K562 (cell line): ENCODE measurements around the gene C16orf96. TPM values are rescaled to one million over a fixed set of nuclear protein-coding genes. Genes with fewer than 3 reads are reported as not detected.

Source experiments
- ATAC-seq: fragments of 200-7000 bp; cut with Tn5 transposase; 3 replicates; pipeline ENCODE4 v1.9.1; 2020; ENCODE audit warnings: moderate library complexity
- BruUV-seq: library from RNA; stranded (reverse); fragments of 400-500 nt; replicated peaks from 2 replicates; lab custom pipeline; 2021; lab: Mats Ljungman, UMichigan
- CTCF ChIA-PET: fragments of 300-600 bp; formaldehyde crosslinking; extraction: SDS; loops from one replicate; lab custom pipeline; 2021; ENCODE audit warnings: low intra/inter-chr PET ratio; lab: Yijun Ruan, JAX
- POLR2A ChIA-PET: fragments of 300-600, 350-650 bp; sonication (Branson Sonifier 250); formaldehyde crosslinking; extraction: SDS; loops from one replicate; lab custom pipeline; 2021; ENCODE audit warnings: antibody characterized with exemption, inconsistent platforms; lab: Yijun Ruan, JAX
- DNase-seq, 4 experiments: peaks; one replicate each; pipeline versions ENCODE4 v3.0.0 to v3.0.0-alpha.2; 2011 to 2018; ENCODE audit warnings: low spot score in 3 of 4, mixed read lengths in 3 of 4; ENCODE audit errors: extremely low read depth in 1 of 4
- FAIRE-seq: peaks from 2 replicates; lab custom pipeline; 2011; peaks lifted over from hg19 to GRCh38; lab: Jason Lieb, UNC
- H2AFZ ChIP-seq: 2 replicates; pipeline ENCODE4 v1.6.0; 2011; ENCODE audit warnings: low read depth, low read length, control low read depth, inconsistent platforms
- H3K27ac ChIP-seq: fragments of 200-600 bp; 3 replicates; pipeline ENCODE4 v1.8.0; 2011; ENCODE audit warnings: low read depth, mild to moderate bottlenecking, control low read depth, inconsistent platforms, low read length, moderate library complexity, mixed read lengths; ENCODE audit errors: extremely low read depth
- H3K27me3 ChIP-seq, 2 experiments: fragments of 300-600 bp in 1 of 2; 2 replicates in 1 of 2; 3 replicates in 1 of 2; pipeline versions ENCODE4 v1.6.0 to v1.8.0; 2011; ENCODE audit warnings: inconsistent platforms in 2 of 2, low read length in 2 of 2, mild to moderate bottlenecking in 1 of 2, mixed read lengths in 1 of 2, moderate library complexity in 1 of 2; ENCODE audit not compliant: control insufficient read depth in 2 of 2, insufficient read depth in 2 of 2
- H3K36me3 ChIP-seq: fragments of 300-600 bp; 3 replicates; pipeline ENCODE4 v1.8.0; 2011; ENCODE audit warnings: mild to moderate bottlenecking, low read length, inconsistent platforms; ENCODE audit not compliant: control insufficient read depth, insufficient read depth
- H3K4me1 ChIP-seq, 2 experiments: fragments of 200-600 bp in 1 of 2; replicated peaks in 1 of 2; 2 replicates in 1 of 2; 3 replicates in 1 of 2; pipeline versions ENCODE4 v1.5.1 to v1.8.0; 2011; ENCODE audit warnings: inconsistent platforms in 2 of 2, low read length in 2 of 2, mild to moderate bottlenecking in 1 of 2, mixed read lengths in 1 of 2, moderate library complexity in 1 of 2; ENCODE audit not compliant: control insufficient read depth in 2 of 2, insufficient read depth in 2 of 2
- H3K4me2 ChIP-seq: 2 replicates; pipeline ENCODE4 v1.6.1; 2011; ENCODE audit warnings: low read length, control low read depth, inconsistent platforms, mixed read lengths; ENCODE audit not compliant: insufficient read depth
- H3K4me3 ChIP-seq: fragments of 200-600 bp; sonication (generic), shearing (Covaris generic); 2 replicates; pipeline ENCODE4 v1.5.1; 2016; ENCODE audit warnings: control low read depth, inconsistent platforms
- H3K79me2 ChIP-seq: fragments of 200-600 bp; 3 replicates; pipeline ENCODE4 v1.8.0; 2011; ENCODE audit warnings: low read length, inconsistent platforms; ENCODE audit not compliant: control insufficient read depth, insufficient read depth
- H3K9ac ChIP-seq, 2 experiments: 2 replicates each; pipeline versions ENCODE4 v1.6.0 to v1.6.1; 2011; ENCODE audit warnings: low read depth in 2 of 2, low read length in 2 of 2, control low read depth in 1 of 2, inconsistent platforms in 1 of 2, mild to moderate bottlenecking in 1 of 2, mixed read lengths in 1 of 2; ENCODE audit not compliant: insufficient read depth in 1 of 2
- H3K9me1 ChIP-seq: one replicate; pipeline ENCODE4 v1.6.0; 2011; ENCODE audit warnings: inconsistent platforms, mild to moderate bottlenecking, low read length, moderate library complexity; ENCODE audit not compliant: control insufficient read depth, insufficient read depth
- H3K9me3 ChIP-seq: replicated peaks from 2 replicates; pipeline ENCODE4 v1.5.1; 2011; ENCODE audit warnings: low read depth, low read length, inconsistent platforms; ENCODE audit not compliant: control insufficient read depth, insufficient read depth
- H4K20me1 ChIP-seq: replicated peaks from 2 replicates; pipeline ENCODE4 v1.6.1; 2011; ENCODE audit warnings: low read length, inconsistent platforms, mixed read lengths; ENCODE audit not compliant: control insufficient read depth, insufficient read depth
- ADNP ChIP-seq: fragments of 200-800 bp; sonication (Bioruptor generic); IDR thresholded peaks from 2 replicates; pipeline ENCODE4 v1.6.1; 2016; ENCODE audit warnings: missing genetic modification characterization, missing compliant biosample characterization
- CREB3L1 ChIP-seq: fragments of 450-650 bp; IDR thresholded peaks from 2 replicates; pipeline ENCODE4 v1.6.1; 2014; ENCODE audit warnings: low read depth, mild to moderate bottlenecking, moderate library complexity, borderline replicate concordance
- CSDE1 ChIP-seq, 2 experiments: fragments of 450-650 bp; IDR thresholded peaks; 2 replicates each; pipeline ENCODE4 v1.6.1; 2016; ENCODE audit warnings: mild to moderate bottlenecking in 1 of 2
- THAP7 ChIP-seq: fragments of 250-450 bp; sonication (Bioruptor Pico); IDR thresholded peaks from 2 replicates; pipeline ENCODE4 v1.5.0; 2021
- ZNF507 ChIP-seq: conservative IDR thresholded peaks from 2 replicates; pipeline ENCODE4 v1.6.1; 2017; ENCODE audit warnings: missing genetic modification characterization, missing compliant biosample characterization
- ZNF766 ChIP-seq: fragments of 200-800 bp; sonication (Bioruptor generic); conservative IDR thresholded peaks from 2 replicates; pipeline ENCODE4 v1.6.1; 2016; ENCODE audit warnings: missing genetic modification characterization, missing compliant biosample characterization
- WGBS: fragments of 100-300 bp; shearing (Covaris generic); methylation state at CpG from one replicate; pipeline ENCODE4 v1.1.6; 2016; ENCODE audit warnings: low coverage, mixed read lengths; ENCODE audit not compliant: insufficient coverage; ENCODE audit errors: missing lambda C conversion rate; 5-methylcytosine and 5-hydroxymethylcytosine counted together
- in situ Hi-C: fragments of 300-500 bp; cut with MboI; formaldehyde crosslinking; loops from 4 replicates; pipeline ENCODE4 v1.15.0; 2018; ENCODE audit warnings: inconsistent platforms, mixed read lengths
- intact Hi-C: fragments of 100-400 bp; cut with micrococcal nuclease; formaldehyde crosslinking; loops from 2 replicates; pipeline ENCODE4 v1.14.2; 2022
- polyA plus RNA-seq, 8 experiments: library from polyadenylated mRNA; depleted of rRNA in 4 of 8; stranded (reverse) in 5 of 8; unstranded in 3 of 8; fragments of >200 nt; fragmentation: Nextera tagmentation in 2 of 8; fragmentation: Illumina TruSeq in 1 of 8; extraction: Ambion mirVana in 2 of 8; extraction: Trizol in 1 of 8; gene quantifications; 2 replicates each; pipeline versions ENCODE4 v1.2.1 to v1.2.3, GENCODE V29; 2011 to 2014; ENCODE audit warnings: inconsistent platforms in 1 of 8, missing spikeins in 1 of 8
- total RNA-seq, 7 experiments: library from RNA; depleted of rRNA in 6 of 7; stranded (reverse); fragments of >200 nt in 6 of 7; fragmentation: Illumina TruSeq in 2 of 7; extraction: Trizol in 2 of 7; gene quantifications; 2 replicates each; pipeline versions ENCODE4 v1.2.1 to v1.2.3, GENCODE V29; 2011 to 2021; ENCODE audit warnings: low replicate concordance in 1 of 7
- TF ChIP-seq, protein P1 (sequence below): fragments of 250-450 bp; sonication (Bioruptor Pico); IDR thresholded peaks from 2 replicates; pipeline ENCODE4 v1.4.0; 2020

Gene C16orf96
- total and polyA plus RNA-seq, 9 of the 15 experiments (the other 6 are each of a cell fraction or from before 2014, with no cell fraction given) = not detected

DNA sequence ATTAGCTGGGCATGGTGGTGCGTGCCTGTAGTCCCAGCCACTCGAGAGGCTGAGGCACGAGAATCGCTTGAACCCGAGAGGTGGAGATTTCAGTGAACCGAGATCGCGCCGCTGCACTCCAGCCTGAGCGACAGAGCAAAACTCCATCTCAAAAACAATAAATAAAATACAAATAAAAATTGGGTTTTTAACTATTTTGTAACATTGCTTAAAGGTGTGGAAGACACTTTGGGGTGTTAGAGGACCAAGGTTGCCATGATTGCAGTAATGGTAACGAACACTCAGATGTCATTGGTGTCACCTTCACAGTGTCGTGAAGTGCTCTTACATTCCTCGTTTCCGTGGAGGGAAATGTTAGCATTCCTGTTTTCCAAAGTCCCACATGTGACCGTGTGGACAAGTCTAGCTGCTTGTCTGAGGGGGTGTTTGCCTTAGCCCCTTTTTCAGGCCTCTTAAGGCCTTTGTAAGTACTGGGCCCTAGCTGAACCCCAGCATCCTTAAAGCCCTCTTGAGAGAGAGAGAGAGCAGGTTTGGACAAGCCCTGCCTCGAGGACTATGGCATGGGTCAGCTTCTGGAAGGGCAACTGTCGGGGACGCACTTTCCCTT is 8.6 kb downstream of the C16orf96 start:
- H3K9me3 ChIP-seq = no peaks in the 10 kb centered on the region; the same call in 1 of the 2 replicates
- 19% methylated on average over 18 of the region's 18 CpGs for WGBS
- no peaks in the 10 kb centered on the region for H3K4me1 ChIP-seq
- intact Hi-C loops (no loop called here), in situ Hi-C loops (no loop called here)
- H3K36me3 ChIP-seq = no peaks in the 10 kb centered on the region
- ATAC-seq (no peak), FAIRE-seq (no peak), DNase-seq (no peak)
- H3K9me1 ChIP-seq = no peaks in the 10 kb centered on the region
- H3K4me2 ChIP-seq = no peak overlapping the region
- H4K20me1 ChIP-seq = no peaks in the 10 kb centered on the region
- no peak overlapping the region for H2AFZ ChIP-seq
- no peak overlapping the region for H3K27ac ChIP-seq
- CTCF ChIA-PET = no interaction called here
- H3K9ac ChIP-seq = no peak overlapping the region
- H3K27me3 ChIP-seq = peaks cover 24 to 49% of the 10 kb centered on the region in 2 experiments
- POLR2A ChIA-PET = interaction anchor here (0.6 to 1.2 kb wide), 3 partner anchors 8 to 108 kb away, joined by 3 read pairs; no protein-coding TSS in a partner anchor
- no peak overlapping the region for H3K4me3 ChIP-seq
- H3K79me2 ChIP-seq = no peaks in the 10 kb centered on the region
- TF ChIP-seq THAP7 (CRISPR knock-in tag) (no peak), CREB3L1 (no peak), CSDE1 (IDR thresholded peaks at IDR 0.05) (no peak), ZNF507 (no peak), ZNF766 (CRISPR knock-in tag) (no peak), ADNP (tag) (no peak)
- TF ChIP-seq, protein P1, sequence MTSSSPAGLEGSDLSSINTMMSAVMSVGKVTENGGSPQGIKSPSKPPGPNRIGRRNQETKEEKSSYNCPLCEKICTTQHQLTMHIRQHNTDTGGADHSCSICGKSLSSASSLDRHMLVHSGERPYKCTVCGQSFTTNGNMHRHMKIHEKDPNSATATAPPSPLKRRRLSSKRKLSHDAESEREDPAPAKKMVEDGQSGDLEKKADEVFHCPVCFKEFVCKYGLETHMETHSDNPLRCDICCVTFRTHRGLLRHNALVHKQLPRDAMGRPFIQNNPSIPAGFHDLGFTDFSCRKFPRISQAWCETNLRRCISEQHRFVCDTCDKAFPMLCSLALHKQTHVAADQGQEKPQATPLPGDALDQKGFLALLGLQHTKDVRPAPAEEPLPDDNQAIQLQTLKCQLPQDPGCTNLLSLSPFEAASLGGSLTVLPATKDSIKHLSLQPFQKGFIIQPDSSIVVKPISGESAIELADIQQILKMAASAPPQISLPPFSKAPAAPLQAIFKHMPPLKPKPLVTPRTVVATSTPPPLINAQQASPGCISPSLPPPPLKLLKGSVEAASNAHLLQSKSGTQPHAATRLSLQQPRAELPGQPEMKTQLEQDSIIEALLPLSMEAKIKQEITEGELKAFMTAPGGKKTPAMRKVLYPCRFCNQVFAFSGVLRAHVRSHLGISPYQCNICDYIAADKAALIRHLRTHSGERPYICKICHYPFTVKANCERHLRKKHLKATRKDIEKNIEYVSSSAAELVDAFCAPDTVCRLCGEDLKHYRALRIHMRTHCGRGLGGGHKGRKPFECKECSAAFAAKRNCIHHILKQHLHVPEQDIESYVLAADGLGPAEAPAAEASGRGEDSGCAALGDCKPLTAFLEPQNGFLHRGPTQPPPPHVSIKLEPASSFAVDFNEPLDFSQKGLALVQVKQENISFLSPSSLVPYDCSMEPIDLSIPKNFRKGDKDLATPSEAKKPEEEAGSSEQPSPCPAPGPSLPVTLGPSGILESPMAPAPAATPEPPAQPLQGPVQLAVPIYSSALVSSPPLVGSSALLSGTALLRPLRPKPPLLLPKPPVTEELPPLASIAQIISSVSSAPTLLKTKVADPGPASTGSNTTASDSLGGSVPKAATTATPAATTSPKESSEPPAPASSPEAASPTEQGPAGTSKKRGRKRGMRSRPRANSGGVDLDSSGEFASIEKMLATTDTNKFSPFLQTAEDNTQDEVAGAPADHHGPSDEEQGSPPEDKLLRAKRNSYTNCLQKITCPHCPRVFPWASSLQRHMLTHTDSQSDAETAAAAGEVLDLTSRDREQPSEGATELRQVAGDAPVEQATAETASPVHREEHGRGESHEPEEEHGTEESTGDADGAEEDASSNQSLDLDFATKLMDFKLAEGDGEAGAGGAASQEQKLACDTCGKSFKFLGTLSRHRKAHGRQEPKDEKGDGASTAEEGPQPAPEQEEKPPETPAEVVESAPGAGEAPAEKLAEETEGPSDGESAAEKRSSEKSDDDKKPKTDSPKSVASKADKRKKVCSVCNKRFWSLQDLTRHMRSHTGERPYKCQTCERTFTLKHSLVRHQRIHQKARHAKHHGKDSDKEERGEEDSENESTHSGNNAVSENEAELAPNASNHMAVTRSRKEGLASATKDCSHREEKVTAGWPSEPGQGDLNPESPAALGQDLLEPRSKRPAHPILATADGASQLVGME (CRISPR knock-in tag) = no peak
- no TSS peak for BruUV-seq
